ENCODE results near the gene CCDC88B. TPM values are rescaled to one million over a fixed set of nuclear protein-coding genes. Genes with fewer than 3 reads are reported as not detected.

CCDC88B gene
- total RNA-seq, 4 donors from 2014 or later: 0.98 to 5.2 (median 2.1) TPM

GRCh38 chr11:64356498-64357411 is 16.8 kb downstream of the CCDC88B start:
- Histone ChIP-seq H3K4me1 (peaks cover 5 to 26% of the 10 kb centered on the region in 2 donors), H3K27me3 (peaks cover 0 to 7% (median 5%) of the 10 kb centered on the region in 3 donors), H3K9me3 (no peaks in the 10 kb centered on the region), H3K36me3 (peaks cover 0 to 16% of the 10 kb centered on the region in 2 donors), H3K27ac (no peak overlapping the region), H3K4me3 (no peak overlapping the region)
- in situ Hi-C loops (cut with MboI; ENCODE audit: low sequenced_read_pairs in 4 of 4) (no loop called here), intact Hi-C loops (cut with DNase I; ENCODE audit: low total_unique reads) (no loop called here)
- no peak for ATAC-seq
- TF ChIP-seq POLR2A (IDR thresholded peaks at IDR 0.05) (no peak), CTCF (IDR thresholded peaks at IDR 0.05 in 4 of 5, conservative IDR thresholded peaks at IDR 0.05 in 1 of 5) (no peak)
- no peak for DNase-seq

GRCh38 chr11:64357446-64357845 is 17.4 kb downstream of the CCDC88B start:
- TF ChIP-seq CTCF (IDR thresholded peaks at IDR 0.05 in 4 of 5, conservative IDR thresholded peaks at IDR 0.05 in 1 of 5) (no peak), POLR2A (IDR thresholded peaks at IDR 0.05) (no peak)
- in situ Hi-C loops (cut with MboI; ENCODE audit: low sequenced_read_pairs in 4 of 4): no loop called here
- Histone ChIP-seq H3K27ac (no peak overlapping the region), H3K9me3 (no peaks in the 10 kb centered on the region), H3K4me1 (peaks cover 5 to 26% of the 10 kb centered on the region in 2 donors), H3K27me3 (peaks cover 0 to 7% (median 4%) of the 10 kb centered on the region in 3 donors), H3K4me3 (no peak overlapping the region), H3K36me3 (peaks cover 0 to 23% of the 10 kb centered on the region in 2 donors)
- no peak for ATAC-seq
- intact Hi-C loops (cut with DNase I; ENCODE audit: low total_unique reads): no loop called here
- no peak for DNase-seq

- Histone ChIP-seq H3K9me3 (no peaks in the 10 kb centered on the region), H3K27me3 (peaks cover 0 to 2% (median 0%) of the 10 kb centered on the region in 3 donors), H3K4me3 (peak overlapping the region in 2 of 4 donors; percentile 60 to 84), H3K4me1 (peaks cover 5 to 26% of the 10 kb centered on the region in 2 donors), H3K27ac (peak overlapping the region; percentile 80 to 91 (median 86)), H3K36me3 (peaks cover 0 to 29% of the 10 kb centered on the region in 2 donors)
- intact Hi-C loops (cut with DNase I; ENCODE audit: low total_unique reads): no loop called here
- DNase-seq (no peak), ATAC-seq (peak in 1 of 2 donors; percentile 12)
- in situ Hi-C loops (cut with MboI; ENCODE audit: low sequenced_read_pairs in 4 of 4): no loop called here
- TF ChIP-seq POLR2A (IDR thresholded peaks at IDR 0.05) (no peak), CTCF (IDR thresholded peaks at IDR 0.05 in 4 of 5, conservative IDR thresholded peaks at IDR 0.05 in 1 of 5) (no peak)
Measured at GRCh38 chr11:64357904-64358535, 18.0 kb downstream of the CCDC88B start.

GRCh38 chr11:64358536-64358906 is 18.5 kb downstream of the CCDC88B start:
- no peaks in the 10 kb centered on the region for H3K27me3 ChIP-seq
- TF ChIP-seq POLR2A (IDR thresholded peaks at IDR 0.05) (no peak), CTCF (IDR thresholded peaks at IDR 0.05 in 4 of 5, conservative IDR thresholded peaks at IDR 0.05 in 1 of 5) (no peak)
- peaks cover 5 to 26% of the 10 kb centered on the region in 2 donors for H3K4me1 ChIP-seq
- in situ Hi-C loops (cut with MboI; ENCODE audit: low sequenced_read_pairs in 4 of 4) (no loop called here), intact Hi-C loops (cut with DNase I; ENCODE audit: low total_unique reads) (no loop called here)
- peak overlapping the region; percentile 80 to 91 (median 86) for H3K27ac ChIP-seq
- peak overlapping the region; percentile 60 to 84 (median 68) for H3K4me3 ChIP-seq
- ATAC-seq: peak in 1 of 2 donors; percentile 57
- peak in 1 of 2 donors; percentile 25 for DNase-seq
- H3K9me3 ChIP-seq: no peaks in the 10 kb centered on the region
- peaks cover 0 to 34% of the 10 kb centered on the region in 2 donors for H3K36me3 ChIP-seq
